ENCODE measurements around the gene GREB1.
A peak's percentile ranks its signal among the peaks of the same experiment; 100 is the strongest.

GREB1 gene

GRCh38 chr2:11669454-11670291, 135.8 kb downstream of the GREB1 start, which contains the start of gene NTSR2:
TSS of gene NTSR2 (minus strand) at chr2:11670195. CDS start at chr2:11670129, 66 bp downstream.
- no peak for DNase-seq

DNA sequence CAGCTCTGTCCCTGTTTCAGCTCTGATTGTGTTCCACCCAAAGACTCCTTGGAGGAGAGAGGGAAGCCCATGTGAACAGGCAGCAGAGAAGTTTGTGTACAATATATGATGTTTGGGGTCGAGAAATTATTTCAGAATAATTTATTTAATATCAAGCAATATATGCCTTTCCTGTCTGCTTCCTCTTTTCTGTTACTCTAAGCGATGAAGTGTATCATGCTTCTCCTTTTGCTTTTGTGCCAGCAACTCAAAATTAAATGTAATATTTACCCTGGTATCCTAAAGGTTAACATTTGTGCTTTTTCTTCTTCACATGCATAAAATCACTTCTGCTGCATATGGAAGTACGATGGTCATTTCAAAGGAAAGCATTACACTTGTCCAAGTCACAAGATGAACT, 138.6 kb downstream of the GREB1 start:
- no peak for DNase-seq

- no peak for DNase-seq
Measured at GRCh38 chr2:11674983-11675382, 141.1 kb downstream of the GREB1 start.

DNA sequence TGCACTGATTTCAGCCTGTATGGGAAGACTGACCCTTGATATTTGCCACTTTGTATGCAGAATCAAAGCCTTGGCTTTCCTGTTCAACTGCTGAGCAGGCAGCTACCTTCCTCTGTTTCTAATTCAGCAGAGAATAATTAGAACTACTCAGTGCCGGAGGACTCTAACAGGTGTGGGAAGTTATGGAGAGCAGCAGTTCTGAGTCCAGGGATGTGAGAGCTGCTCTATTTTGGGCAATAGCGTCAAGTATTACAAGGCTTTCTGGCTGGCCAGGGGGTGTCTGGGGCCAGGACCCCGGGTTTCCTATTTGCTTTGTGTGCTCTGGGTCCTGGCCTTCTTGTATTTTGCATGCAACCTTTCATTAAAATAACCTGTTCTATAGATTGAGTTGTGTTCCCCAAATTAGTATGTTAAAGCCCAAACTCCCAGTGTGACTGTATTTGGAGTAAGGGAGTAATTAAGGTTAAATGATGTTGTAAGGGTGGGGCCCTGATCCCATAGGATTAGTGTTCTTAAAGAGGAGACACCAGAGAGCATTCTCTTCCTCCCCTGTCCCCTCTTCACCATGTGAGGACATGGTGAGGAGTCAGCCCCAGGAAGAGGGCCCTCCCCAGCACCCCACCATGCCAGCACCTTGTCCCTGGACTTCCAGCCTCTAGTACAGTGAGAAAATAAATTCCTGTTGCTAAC, 141.7 kb downstream of the GREB1 start:
- DNase-seq, result no peak

DNA sequence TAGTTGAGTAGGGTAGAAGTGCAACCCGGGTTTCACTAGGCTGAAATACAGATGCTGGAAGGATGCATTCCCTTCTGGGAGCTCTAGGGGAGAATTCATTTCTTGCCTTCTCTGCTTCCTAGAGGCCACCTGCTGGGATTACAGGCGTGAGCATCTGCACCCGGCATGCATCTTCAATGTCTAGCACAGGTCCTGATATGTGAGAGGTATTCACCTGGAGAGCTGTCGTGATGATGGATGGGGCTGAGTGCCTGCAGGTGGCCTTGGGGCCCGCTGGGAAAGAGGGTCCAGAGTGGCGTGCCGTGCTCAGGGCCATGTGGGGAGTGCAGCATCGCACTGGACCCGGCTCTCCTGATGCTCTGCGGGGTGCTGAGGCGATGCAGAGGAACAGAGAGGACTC, 142.8 kb downstream of the GREB1 start:
- peak; percentile 35 for DNase-seq

GRCh38 chr2:11677136-11678055, 143.6 kb downstream of the GREB1 start:
- DNase-seq, result no peak

DNA sequence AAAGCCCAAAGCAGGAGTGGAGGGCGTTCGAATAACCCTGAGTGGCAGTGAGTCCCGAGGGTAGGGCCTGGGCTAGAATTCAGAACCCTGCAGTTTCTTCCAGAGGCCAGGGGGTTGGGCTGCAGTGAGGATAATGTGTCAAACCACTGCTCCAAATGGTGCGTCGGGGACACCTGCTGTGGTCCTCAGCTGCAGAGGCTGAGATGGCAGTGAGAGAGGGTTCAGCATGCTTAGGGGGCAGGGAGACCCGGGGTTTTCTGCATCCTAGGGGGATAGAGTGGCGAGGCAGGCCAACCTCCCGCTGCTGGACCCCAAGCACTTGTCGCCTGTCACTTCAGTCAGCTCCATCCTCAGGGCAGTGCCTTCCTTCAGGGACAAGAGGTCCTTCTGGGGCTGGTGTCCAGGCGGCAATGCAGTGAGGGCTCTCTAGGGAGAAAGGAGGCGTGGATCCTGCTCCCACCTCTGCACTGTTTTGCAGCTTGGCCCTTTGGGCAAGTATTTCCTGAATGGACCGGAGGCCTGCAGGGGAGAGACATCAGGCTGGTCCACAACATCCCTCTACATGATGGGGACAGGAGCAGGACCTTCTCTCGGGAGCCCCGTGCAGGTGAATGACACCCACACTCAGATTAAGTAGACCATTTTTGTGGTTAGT, 144.6 kb downstream of the GREB1 start:
- peak; percentile 16 for DNase-seq

- no peak for DNase-seq
Measured at GRCh38 chr2:11679016-11679415, 145.2 kb downstream of the GREB1 start.

DNA sequence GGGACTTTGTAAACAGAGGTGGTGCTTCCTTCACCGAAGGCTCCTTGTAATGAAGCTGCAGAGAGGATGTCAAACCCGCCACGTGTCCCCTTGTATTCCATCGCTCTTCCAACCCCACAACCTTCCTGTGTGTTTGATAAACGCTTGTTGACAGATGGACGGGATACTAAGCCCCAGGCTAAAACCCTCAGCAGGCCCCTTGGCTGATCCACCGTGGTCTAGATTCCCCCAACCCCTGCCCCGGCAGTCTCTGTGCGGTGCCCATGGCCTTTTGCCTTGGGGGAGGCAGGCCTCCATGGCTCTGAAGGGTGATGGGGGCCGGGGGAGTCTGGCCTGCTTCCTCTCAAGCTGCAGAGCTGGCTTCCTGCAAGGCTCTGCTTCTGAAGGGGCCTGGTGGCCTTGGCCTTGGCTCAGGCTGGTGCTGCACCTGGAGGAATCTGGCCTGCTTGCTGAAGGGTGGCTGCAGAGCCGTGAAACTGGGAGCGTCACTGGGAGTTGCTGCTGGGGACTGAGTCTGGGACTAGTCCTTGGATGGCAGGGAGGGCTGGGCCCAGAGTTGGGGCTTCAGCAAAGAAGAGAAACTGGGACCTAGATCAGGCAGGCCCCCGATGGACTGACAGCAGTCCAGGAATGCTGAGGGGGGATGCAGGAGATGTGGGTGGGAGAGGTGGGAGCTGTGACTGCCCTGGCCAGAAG, 145.8 kb downstream of the GREB1 start:
- no peak for DNase-seq

DNA sequence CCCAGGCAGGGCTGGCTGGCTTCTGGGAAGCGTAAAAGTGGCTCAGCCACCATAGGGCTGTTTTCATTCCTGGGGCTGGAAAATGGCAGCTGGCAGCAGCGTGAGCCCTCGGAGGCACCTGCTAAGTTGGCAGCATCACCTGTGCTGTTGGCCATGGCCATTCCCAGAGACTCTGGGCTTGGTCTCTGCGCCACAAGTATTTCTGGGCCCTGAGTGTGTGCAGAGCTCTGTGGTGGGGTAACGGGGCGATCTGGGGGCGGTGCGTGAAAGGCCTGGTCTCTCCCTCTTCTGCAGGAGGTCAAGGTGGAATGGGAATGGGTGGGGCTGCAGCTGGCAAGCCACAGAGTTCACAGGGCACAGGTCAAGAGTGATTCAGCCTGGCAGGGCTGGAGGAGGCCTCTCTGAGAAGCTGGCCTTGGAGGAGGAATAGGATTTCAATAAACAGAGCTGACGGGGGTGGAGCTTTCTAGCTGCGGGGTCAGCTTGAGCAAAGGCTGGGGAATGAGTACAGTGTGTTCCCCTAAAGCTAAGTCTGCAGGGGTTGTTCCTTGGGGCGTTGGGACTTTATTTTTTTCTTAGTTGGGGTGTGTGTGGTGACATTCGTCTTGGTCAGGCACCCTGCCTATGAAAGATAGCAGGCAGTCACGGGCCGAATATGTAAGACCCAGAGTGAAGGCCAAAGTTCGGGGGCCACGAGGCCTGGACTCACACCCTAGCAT, 146.5 kb downstream of the GREB1 start:
- no peak for DNase-seq

DNA sequence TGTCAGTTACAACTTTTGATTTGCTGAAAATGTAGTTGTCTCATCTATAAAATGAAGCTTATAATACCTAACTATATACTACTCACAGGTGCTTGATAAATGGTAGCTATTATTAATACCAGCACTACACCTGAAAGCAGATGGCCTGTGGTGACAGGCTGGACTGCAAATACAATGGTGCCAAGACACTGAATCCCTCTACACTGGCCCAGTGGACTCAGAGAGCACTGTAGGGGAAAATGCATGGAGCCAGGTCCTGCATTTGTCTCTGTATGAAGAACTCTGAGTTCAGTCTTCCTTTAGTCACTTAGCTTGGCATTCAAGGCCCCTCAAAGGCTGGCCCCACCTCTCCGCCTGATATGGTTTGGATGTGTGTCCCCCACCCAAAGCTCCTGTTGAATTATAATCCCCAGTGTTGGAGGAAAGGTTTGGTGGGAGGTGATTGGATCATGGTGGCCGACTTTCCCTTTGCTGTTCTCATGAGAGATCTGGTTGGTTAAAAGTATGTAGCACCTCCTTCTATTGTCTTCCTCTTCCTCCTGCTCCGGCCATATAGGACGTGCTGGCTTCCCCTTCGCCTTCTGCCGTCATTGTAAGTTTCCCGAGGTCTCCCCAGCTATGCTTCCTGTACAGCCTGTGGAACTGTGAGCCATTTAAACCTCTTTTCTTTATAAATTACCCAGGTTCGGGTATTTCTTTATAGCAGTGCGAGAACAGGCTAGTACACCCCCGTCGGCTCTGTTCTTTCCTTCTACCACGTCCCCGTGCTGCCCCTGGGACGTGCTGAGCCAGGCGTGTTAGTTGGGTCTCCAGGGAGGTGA, 147.3 kb downstream of the GREB1 start:
- no peak for DNase-seq

DNA sequence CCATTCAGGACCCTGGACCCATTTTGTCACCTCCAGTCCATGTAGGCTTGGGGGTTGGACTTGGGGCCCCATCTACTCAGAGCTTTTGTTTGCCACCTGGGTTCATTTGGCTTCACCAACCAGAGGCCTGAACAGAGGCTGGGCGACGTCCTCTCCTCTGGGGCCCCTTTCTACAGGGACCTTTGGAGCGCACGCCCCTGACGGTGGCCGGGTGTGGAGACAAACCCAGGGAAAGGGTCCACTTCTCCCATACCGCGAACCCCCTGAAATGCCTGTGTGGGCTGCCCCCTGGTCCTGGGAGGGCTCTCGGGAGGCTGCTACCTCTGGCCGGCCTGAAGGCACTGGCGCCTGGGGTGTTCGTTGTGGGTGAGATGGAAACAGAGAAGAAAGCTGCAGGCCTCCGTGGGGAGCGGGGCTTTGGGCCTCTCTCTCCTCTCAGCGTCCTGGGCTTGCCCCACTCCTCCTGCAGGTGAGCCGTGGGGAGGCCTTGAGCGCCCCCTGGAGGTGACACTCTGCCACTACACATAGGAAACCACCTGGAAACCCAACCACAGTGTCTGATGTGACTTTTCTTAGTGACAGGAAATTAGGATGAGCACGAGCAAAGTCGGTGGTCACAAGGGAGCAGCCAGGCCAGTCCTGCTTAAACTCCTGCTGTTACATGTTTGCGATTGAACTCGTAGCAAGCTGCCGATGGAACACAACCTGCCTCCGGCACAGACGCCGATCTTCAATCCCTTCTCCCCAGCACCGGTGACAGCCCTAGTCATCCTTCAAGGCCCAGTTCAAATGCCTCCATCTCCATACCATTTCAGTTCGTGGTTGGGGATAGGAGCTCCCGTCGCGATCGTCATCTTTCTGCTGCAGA, 148.1 kb downstream of the GREB1 start:
- DNase-seq, result peak; percentile 50

GRCh38 chr2:11682590-11682915, 148.7 kb downstream of the GREB1 start:
- DNase-seq, result no peak

DNA sequence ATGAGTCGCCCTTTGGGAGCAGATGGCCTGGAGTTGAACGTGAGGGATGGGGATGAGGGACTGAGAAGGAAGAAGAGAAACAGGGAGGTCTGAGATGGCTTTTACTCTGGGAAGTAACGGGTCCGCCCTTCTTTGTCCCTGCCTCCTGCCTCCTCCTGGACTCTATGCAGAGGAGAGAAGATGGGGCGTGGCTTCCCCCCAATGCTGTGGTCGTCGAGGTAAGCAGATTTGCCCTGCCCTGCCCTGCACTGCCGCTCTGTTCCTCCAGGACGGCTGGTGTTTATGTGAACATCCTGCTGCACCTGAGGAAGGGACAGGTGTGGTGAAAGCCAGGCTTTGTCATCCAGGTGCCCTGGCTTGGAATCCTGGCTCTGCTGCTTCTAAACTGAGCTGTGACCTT, 149.6 kb downstream of the GREB1 start:
- no peak for DNase-seq

DNA sequence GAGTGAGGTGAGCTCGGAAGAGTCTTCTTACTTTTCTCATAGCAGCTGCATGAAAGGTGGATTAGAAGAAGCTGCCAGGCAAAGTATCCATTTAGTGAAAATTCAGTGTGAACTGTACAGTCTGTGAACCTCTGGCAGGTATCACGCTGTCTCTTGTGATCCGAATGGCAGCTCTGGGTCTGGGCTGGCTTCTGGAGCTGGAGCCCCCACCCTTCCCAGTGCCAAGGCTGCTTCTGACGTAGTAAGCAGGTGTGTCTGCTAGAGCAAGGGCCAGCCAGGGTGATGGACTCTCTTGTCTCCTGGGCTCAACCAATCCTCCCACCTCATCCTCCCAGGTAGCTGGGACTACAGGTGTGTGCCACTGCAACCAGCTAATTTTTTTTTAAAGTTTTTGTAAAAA, 150.1 kb downstream of the GREB1 start:
- no peak for DNase-seq

GRCh38 chr2:11684894-11685460, 151.1 kb downstream of the GREB1 start:
- no peak for DNase-seq

GRCh38 chr2:11685906-11686470, 152.1 kb downstream of the GREB1 start:
- DNase-seq, result no peak

- no peak for DNase-seq
Measured at GRCh38 chr2:11687736-11688135, 153.9 kb downstream of the GREB1 start.

Measured in NCI-H345 (cell line).